ENCODE data around the gene SIPA1L3. TPM values are rescaled to one million over a fixed set of nuclear protein-coding genes. Genes with fewer than 3 reads are reported as not detected.

The SIPA1L3 gene
- total and polyA plus RNA-seq, 2 of the 13 experiments (the other 11 are each of a cell fraction or from before 2014, with no cell fraction given) = 5.5 to 7.7 TPM

- TF ChIP-seq KDM5B (CRISPR knock-in tag; IDR thresholded peaks at IDR 0.05; ENCODE audit: borderline replicate concordance) = peak; percentile 35; the same call in 1 of the 2 replicates
- no peak for TF ChIP-seq RAD51 (IDR thresholded peaks at IDR 0.05; ENCODE audit: borderline replicate concordance)
- TF ChIP-seq ZNF354B (CRISPR knock-in tag; IDR thresholded peaks at IDR 0.05) = no peak
- no peak for TF ChIP-seq RNF2 (conservative IDR thresholded peaks at IDR 0.05; ENCODE audit: low read depth)
- TF ChIP-seq MED1 (CRISPR knock-in tag; IDR thresholded peaks at IDR 0.05) = 0 out of 2 replicates have a peak, but pooled peaks have one; percentile 15
- TF ChIP-seq ZNF629 (CRISPR knock-in tag; conservative IDR thresholded peaks at IDR 0.05) = no peak
- TF ChIP-seq IRF2 (CRISPR knock-in tag; IDR thresholded peaks at IDR 0.05) = no peak
- no peak for TF ChIP-seq ZNF460 (CRISPR knock-in tag; IDR thresholded peaks at IDR 0.05; ENCODE audit: borderline replicate concordance)
- 0 out of 2 replicates have a peak, but pooled peaks have one; percentile 17 for TF ChIP-seq BCL6 (CRISPR knock-in tag; IDR thresholded peaks at IDR 0.05)
- TF ChIP-seq ZNF205 (CRISPR knock-in tag; IDR thresholded peaks at IDR 0.05) = 0 out of 2 replicates have a peak, but pooled peaks have one; percentile 26
- no peak for TF ChIP-seq JUNB (CRISPR knock-in tag; IDR thresholded peaks at IDR 0.05; ENCODE audit: borderline replicate concordance)
- no peak for TF ChIP-seq RBFOX2 (IDR thresholded peaks at IDR 0.05; ENCODE audit: low read depth, low read length)
- no peak for TF ChIP-seq PAF1 (CRISPR knock-in tag; IDR thresholded peaks at IDR 0.05)
- TF ChIP-seq KAT8 (CRISPR knock-in tag; IDR thresholded peaks at IDR 0.05) = no peak
- no peak for TF ChIP-seq MAF1 (CRISPR knock-in tag; IDR thresholded peaks at IDR 0.05; ENCODE audit: borderline replicate concordance)
- peak; percentile 86 for TF ChIP-seq ZNF331 (CRISPR knock-in tag; IDR thresholded peaks at IDR 0.05)
- TF ChIP-seq CEBPB (IDR thresholded peaks at IDR 0.05; ENCODE audit: borderline replicate concordance, low read depth, low read length) = peak; percentile 22; the same call in 1 of the 2 replicates
- peak; percentile 54; the same call in 1 of the 2 replicates for TF ChIP-seq CEBPG (CRISPR knock-in tag; IDR thresholded peaks at IDR 0.05)
- TF ChIP-seq PHF21A (CRISPR knock-in tag; IDR thresholded peaks at IDR 0.05) = no peak
- TF ChIP-seq SAP130 (CRISPR knock-in tag; IDR thresholded peaks at IDR 0.05; ENCODE audit: low read depth) = peak; percentile 45
- no peak for TF ChIP-seq SNAI1 (CRISPR knock-in tag; IDR thresholded peaks at IDR 0.05; ENCODE audit: borderline replicate concordance)
- no peak for TF ChIP-seq POGK (CRISPR knock-in tag; conservative IDR thresholded peaks at IDR 0.05)
- TF ChIP-seq PITX1 (CRISPR knock-in tag; IDR thresholded peaks at IDR 0.05) = 0 out of 2 replicates have a peak, but pooled peaks have one; percentile 16
- peak; percentile 59; the same call in 1 of the 2 replicates for TF ChIP-seq ETV5 (CRISPR knock-in tag; IDR thresholded peaks at IDR 0.05; ENCODE audit: borderline replicate concordance)
- TF ChIP-seq TFDP1 (CRISPR knock-in tag; IDR thresholded peaks at IDR 0.05; ENCODE audit: borderline replicate concordance) = peak; percentile 34; the same call in 1 of the 2 replicates
- peak; percentile 85; the same call in 1 of the 2 replicates for TF ChIP-seq TFAP4 (IDR thresholded peaks at IDR 0.05; ENCODE audit: borderline replicate concordance, low read depth)
- no peak for TF ChIP-seq ZKSCAN5 (CRISPR knock-in tag; IDR thresholded peaks at IDR 0.05)
- peak; percentile 69 for TF ChIP-seq ZFY (CRISPR knock-in tag; IDR thresholded peaks at IDR 0.05)
- TF ChIP-seq ZNF75D (CRISPR knock-in tag; IDR thresholded peaks at IDR 0.05; ENCODE audit: borderline replicate concordance) = no peak
- TF ChIP-seq RCOR2 (CRISPR knock-in tag; IDR thresholded peaks at IDR 0.05) = no peak
Observed at GRCh38 chr19:38057959-38058690, 151.1 kb downstream of the SIPA1L3 start (continued).
